ENCODE results near the gene ZBTB38. TPM values are rescaled to one million over a fixed set of nuclear protein-coding genes. Genes with fewer than 3 reads are reported as not detected.

ZBTB38 gene
- total and polyA plus RNA-seq, 2 experiments from 2014 or later = 8.7 to 11.5 TPM

GRCh38 chr3:141411251-141411771 lies 43.0 kb downstream of the ZBTB38 start (continued):
- TF ChIP-seq, protein P1, sequence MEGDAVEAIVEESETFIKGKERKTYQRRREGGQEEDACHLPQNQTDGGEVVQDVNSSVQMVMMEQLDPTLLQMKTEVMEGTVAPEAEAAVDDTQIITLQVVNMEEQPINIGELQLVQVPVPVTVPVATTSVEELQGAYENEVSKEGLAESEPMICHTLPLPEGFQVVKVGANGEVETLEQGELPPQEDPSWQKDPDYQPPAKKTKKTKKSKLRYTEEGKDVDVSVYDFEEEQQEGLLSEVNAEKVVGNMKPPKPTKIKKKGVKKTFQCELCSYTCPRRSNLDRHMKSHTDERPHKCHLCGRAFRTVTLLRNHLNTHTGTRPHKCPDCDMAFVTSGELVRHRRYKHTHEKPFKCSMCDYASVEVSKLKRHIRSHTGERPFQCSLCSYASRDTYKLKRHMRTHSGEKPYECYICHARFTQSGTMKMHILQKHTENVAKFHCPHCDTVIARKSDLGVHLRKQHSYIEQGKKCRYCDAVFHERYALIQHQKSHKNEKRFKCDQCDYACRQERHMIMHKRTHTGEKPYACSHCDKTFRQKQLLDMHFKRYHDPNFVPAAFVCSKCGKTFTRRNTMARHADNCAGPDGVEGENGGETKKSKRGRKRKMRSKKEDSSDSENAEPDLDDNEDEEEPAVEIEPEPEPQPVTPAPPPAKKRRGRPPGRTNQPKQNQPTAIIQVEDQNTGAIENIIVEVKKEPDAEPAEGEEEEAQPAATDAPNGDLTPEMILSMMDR (conservative IDR thresholded peaks at IDR 0.05; ENCODE audit: low read depth in 2 of 2) = no peak

GRCh38 chr3:141412087-141412935 lies 44.0 kb downstream of the ZBTB38 start:
- peaks cover 7% of the 10 kb centered on the region; the same call in 1 of the 2 replicates for H3K9me2 ChIP-seq (ENCODE audit: insufficient read depth)
- no peaks in the 10 kb centered on the region for H3K36me3 Mint-ChIP-seq (ENCODE audit: low read depth)
- DNase-seq (ENCODE audit: low spot score) (peak; percentile 56), ATAC-seq (peak; percentile 61)
- H2AFZ ChIP-seq = no peak overlapping the region
- H3K4me2 ChIP-seq = no peak overlapping the region
- H3K27ac ChIP-seq (ENCODE audit: low read depth) = no peak overlapping the region
- H3K4me1 Mint-ChIP-seq = peaks cover 19% of the 10 kb centered on the region; the same call in 2 of the 3 replicates
- H3K4me3 Mint-ChIP-seq = 0 out of 3 replicates have a peak overlapping the region, but pooled peaks have one; percentile 2
- no peaks in the 10 kb centered on the region for H3K36me3 ChIP-seq (ENCODE audit: insufficient read depth)
- no peaks in the 10 kb centered on the region for H3K9me3 Mint-ChIP-seq
- no peaks in the 10 kb centered on the region for H3F3A ChIP-seq (replicated peaks; ENCODE audit: low read depth)
- H3K4me3 ChIP-seq = no peak overlapping the region
- peaks cover 9% of the 10 kb centered on the region for H3K27me3 Mint-ChIP-seq (ENCODE audit: insufficient read depth, low read depth, poor library complexity)
- H3K27ac Mint-ChIP-seq = peak overlapping the region; percentile 75
- peaks cover 27% of the 10 kb centered on the region; the same call in 1 of the 2 replicates for H3K27me3 ChIP-seq (ENCODE audit: insufficient read depth)
- peaks cover 16% of the 10 kb centered on the region; the same call in 1 of the 2 replicates for H3K4me1 ChIP-seq (ENCODE audit: insufficient read depth)
- no peaks in the 10 kb centered on the region for H4K20me1 ChIP-seq (replicated peaks; ENCODE audit: insufficient read depth)
- H3K79me2 ChIP-seq (replicated peaks; ENCODE audit: insufficient read depth) = no peaks in the 10 kb centered on the region
- TF ChIP-seq STAT1 (IDR thresholded peaks at IDR 0.05; ENCODE audit: unreplicated experiment) (no peak), NANOG (IDR thresholded peaks at IDR 0.05; ENCODE audit: borderline replicate concordance) (no peak), EZH2 (IDR thresholded peaks at IDR 0.05; ENCODE audit: low read depth, unreplicated experiment) (no peak), JUNB (IDR thresholded peaks at IDR 0.05; ENCODE audit: unreplicated experiment) (no peak), EZH2phosphoT487 (IDR thresholded peaks at IDR 0.05; ENCODE audit: unreplicated experiment) (no peak), ETS1 (IDR thresholded peaks at IDR 0.05) (no peak)
- TF ChIP-seq, protein P2, sequence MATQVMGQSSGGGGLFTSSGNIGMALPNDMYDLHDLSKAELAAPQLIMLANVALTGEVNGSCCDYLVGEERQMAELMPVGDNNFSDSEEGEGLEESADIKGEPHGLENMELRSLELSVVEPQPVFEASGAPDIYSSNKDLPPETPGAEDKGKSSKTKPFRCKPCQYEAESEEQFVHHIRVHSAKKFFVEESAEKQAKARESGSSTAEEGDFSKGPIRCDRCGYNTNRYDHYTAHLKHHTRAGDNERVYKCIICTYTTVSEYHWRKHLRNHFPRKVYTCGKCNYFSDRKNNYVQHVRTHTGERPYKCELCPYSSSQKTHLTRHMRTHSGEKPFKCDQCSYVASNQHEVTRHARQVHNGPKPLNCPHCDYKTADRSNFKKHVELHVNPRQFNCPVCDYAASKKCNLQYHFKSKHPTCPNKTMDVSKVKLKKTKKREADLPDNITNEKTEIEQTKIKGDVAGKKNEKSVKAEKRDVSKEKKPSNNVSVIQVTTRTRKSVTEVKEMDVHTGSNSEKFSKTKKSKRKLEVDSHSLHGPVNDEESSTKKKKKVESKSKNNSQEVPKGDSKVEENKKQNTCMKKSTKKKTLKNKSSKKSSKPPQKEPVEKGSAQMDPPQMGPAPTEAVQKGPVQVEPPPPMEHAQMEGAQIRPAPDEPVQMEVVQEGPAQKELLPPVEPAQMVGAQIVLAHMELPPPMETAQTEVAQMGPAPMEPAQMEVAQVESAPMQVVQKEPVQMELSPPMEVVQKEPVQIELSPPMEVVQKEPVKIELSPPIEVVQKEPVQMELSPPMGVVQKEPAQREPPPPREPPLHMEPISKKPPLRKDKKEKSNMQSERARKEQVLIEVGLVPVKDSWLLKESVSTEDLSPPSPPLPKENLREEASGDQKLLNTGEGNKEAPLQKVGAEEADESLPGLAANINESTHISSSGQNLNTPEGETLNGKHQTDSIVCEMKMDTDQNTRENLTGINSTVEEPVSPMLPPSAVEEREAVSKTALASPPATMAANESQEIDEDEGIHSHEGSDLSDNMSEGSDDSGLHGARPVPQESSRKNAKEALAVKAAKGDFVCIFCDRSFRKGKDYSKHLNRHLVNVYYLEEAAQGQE (IDR thresholded peaks at IDR 0.05; ENCODE audit: unreplicated experiment) = no peak
- TF ChIP-seq, protein P1 (conservative IDR thresholded peaks at IDR 0.05; ENCODE audit: low read depth in 2 of 2) = no peak

Measured in GM23338 (cell line).